ENCODE results near the gene TTR.

The TTR gene

GRCh38 chr18:31591628-31592027 is at the start of gene TTR:
TTR (plus strand) TSS chr18:31591877; CDS start chr18:31591903, 26 bp downstream.
- no peak for DNase-seq (ENCODE audit: low read depth in 2 of 2)

GRCh38 chr18:31546476-31546875 is 45.2 kb upstream of the TTR start:
- DNase-seq (ENCODE audit: low read depth in 2 of 2), result no peak

GRCh38 chr18:31548853-31549252 is 42.8 kb upstream of the TTR start:
- DNase-seq (ENCODE audit: low read depth in 2 of 2), result no peak

GRCh38 chr18:31549416-31549815 is 42.3 kb upstream of the TTR start:
- DNase-seq (ENCODE audit: low read depth in 2 of 2), result no peak

- no peak for DNase-seq (ENCODE audit: low read depth in 2 of 2)
Measured at GRCh38 chr18:31551883-31552282, 39.8 kb upstream of the TTR start.

GRCh38 chr18:31553800-31554199 is 37.9 kb upstream of the TTR start:
- DNase-seq (ENCODE audit: low read depth in 2 of 2), result no peak

GRCh38 chr18:31554776-31555175 is 36.9 kb upstream of the TTR start:
- DNase-seq (ENCODE audit: low read depth in 2 of 2), result no peak

GRCh38 chr18:31555971-31556747 is 35.5 kb upstream of the TTR start:
- peak in 1 of 2 donors; percentile 15 for DNase-seq (ENCODE audit: low read depth in 2 of 2)

GRCh38 chr18:31557446-31557845 is 34.2 kb upstream of the TTR start:
- DNase-seq (ENCODE audit: low read depth in 2 of 2), result no peak

- DNase-seq (ENCODE audit: low read depth in 2 of 2), result no peak
Measured at GRCh38 chr18:31558567-31558966, 33.1 kb upstream of the TTR start.

- DNase-seq (ENCODE audit: low read depth in 2 of 2), result no peak
Measured at GRCh38 chr18:31562726-31563125, 29.0 kb upstream of the TTR start.

GRCh38 chr18:31563778-31564177 is 27.9 kb upstream of the TTR start:
- DNase-seq (ENCODE audit: low read depth in 2 of 2), result no peak

- no peak for DNase-seq (ENCODE audit: low read depth in 2 of 2)
Measured at GRCh38 chr18:31565345-31565744, 26.3 kb upstream of the TTR start.

GRCh38 chr18:31565782-31566512 is 25.7 kb upstream of the TTR start:
- DNase-seq (ENCODE audit: low read depth in 2 of 2), result no peak

- no peak for DNase-seq (ENCODE audit: low read depth in 2 of 2)
Measured at GRCh38 chr18:31566576-31567306, 24.9 kb upstream of the TTR start.

- no peak for DNase-seq (ENCODE audit: low read depth in 2 of 2)
Measured at GRCh38 chr18:31572368-31572767, 19.3 kb upstream of the TTR start.

- DNase-seq (ENCODE audit: low read depth in 2 of 2), result no peak
Measured at GRCh38 chr18:31573051-31573450, 18.6 kb upstream of the TTR start.

- DNase-seq (ENCODE audit: low read depth in 2 of 2), result no peak
Measured at GRCh38 chr18:31574359-31574758, 17.3 kb upstream of the TTR start.

- DNase-seq (ENCODE audit: low read depth in 2 of 2), result no peak
Measured at GRCh38 chr18:31575515-31576257, 16.0 kb upstream of the TTR start.

- no peak for DNase-seq (ENCODE audit: low read depth in 2 of 2)
Measured at GRCh38 chr18:31576670-31577069, 15.0 kb upstream of the TTR start.

- DNase-seq (ENCODE audit: low read depth in 2 of 2), result no peak
Measured at GRCh38 chr18:31577195-31577594, 14.5 kb upstream of the TTR start.

GRCh38 chr18:31578126-31578525 is 13.6 kb upstream of the TTR start:
- no peak for DNase-seq (ENCODE audit: low read depth in 2 of 2)
